Measurements from ENCODE around the gene HNRNPA1L2.

Gene HNRNPA1L2

GRCh38 chr13:52686376-52686775, 44.1 kb downstream of the HNRNPA1L2 start:
- no peak overlapping the region for H3K4me3 ChIP-seq (ENCODE audit: low read depth, low read length)
- H3K79me2 ChIP-seq, result no peaks in the 10 kb centered on the region
- no peak overlapping the region for H2AFZ ChIP-seq
- no peaks in the 10 kb centered on the region for H3K9me3 ChIP-seq (ENCODE audit: control insufficient read depth, low read length)
- H3K9ac ChIP-seq, result no peak overlapping the region
- H3K36me3 ChIP-seq (ENCODE audit: control insufficient read depth, insufficient read depth, low read length), result no peaks in the 10 kb centered on the region
- no peak overlapping the region for H3K4me2 ChIP-seq (ENCODE audit: low read length)
- no peak for TF ChIP-seq CTCF (IDR thresholded peaks at IDR 0.05)
- H3K27me3 ChIP-seq (ENCODE audit: control insufficient read depth, insufficient read depth, low read length), result no peaks in the 10 kb centered on the region
- H3K27ac ChIP-seq, result no peak overlapping the region
- H3K4me1 ChIP-seq, result no peaks in the 10 kb centered on the region
